Skeletal muscle satellite cell (primary cell): ENCODE measurements around the gene RAB9B. TPM values are rescaled to one million over a fixed set of nuclear protein-coding genes. Genes with fewer than 3 reads are reported as not detected.

ENCODE experiments used
- H3K27me3 ChIP-seq: 2 replicates; pipeline ENCODE4 v1.7.0; 2013; ENCODE audit warnings: low read length; ENCODE audit not compliant: control insufficient read depth, insufficient read depth
- H3K36me3 ChIP-seq: 2 replicates; pipeline ENCODE4 v1.7.0; 2013; ENCODE audit warnings: mild to moderate bottlenecking, control low read depth, low read length; ENCODE audit not compliant: insufficient read depth
- H3K4me1 ChIP-seq: 2 replicates; pipeline ENCODE4 v1.7.0; 2013; ENCODE audit warnings: low read length; ENCODE audit not compliant: control insufficient read depth, insufficient read depth
- H3K4me2 ChIP-seq: 2 replicates; pipeline ENCODE4 v1.7.0; 2013; ENCODE audit warnings: mild to moderate bottlenecking, low read length
- H3K4me3 ChIP-seq: 2 replicates; pipeline ENCODE4 v1.7.0; 2013; ENCODE audit warnings: low read length
- H3K9ac ChIP-seq: 2 replicates; pipeline ENCODE4 v1.7.0; 2013; ENCODE audit warnings: mild to moderate bottlenecking, low read depth, low read length, moderate library complexity
- H3K9me3 ChIP-seq: replicated peaks from 2 replicates; pipeline ENCODE4 v1.7.0; 2013; ENCODE audit warnings: mild to moderate bottlenecking, control low read depth, low read length
- small RNA-seq: library from RNA; depleted of rRNA; stranded (forward); fragments of <200 nt; gene quantifications from one replicate; pipeline ENCODE3, GENCODE V24; 2012

The RAB9B gene

GRCh38 chrX:103781706-103782105 is 50.4 kb downstream of the RAB9B start:
- Histone ChIP-seq H3K36me3 (no peaks in the 10 kb centered on the region), H3K27me3 (peaks cover 13% of the 10 kb centered on the region), H3K9ac (no peak overlapping the region), H3K4me2 (no peak overlapping the region), H3K9me3 (no peaks in the 10 kb centered on the region), H3K4me3 (no peak overlapping the region), H3K4me1 (no peaks in the 10 kb centered on the region)

GRCh38 chrX:103781062-103781402 is 51.0 kb downstream of the RAB9B start:
- no peaks in the 10 kb centered on the region for H3K9me3 ChIP-seq
- H3K4me1 ChIP-seq: no peaks in the 10 kb centered on the region
- no peaks in the 10 kb centered on the region for H3K36me3 ChIP-seq
- no peak overlapping the region for H3K4me3 ChIP-seq
- H3K9ac ChIP-seq: no peak overlapping the region
- no peak overlapping the region for H3K4me2 ChIP-seq
- peaks cover 18% of the 10 kb centered on the region for H3K27me3 ChIP-seq

GRCh38 chrX:103780336-103781061 is 51.6 kb downstream of the RAB9B start:
- no peak overlapping the region for H3K4me2 ChIP-seq
- H3K4me3 ChIP-seq: no peak overlapping the region
- peaks cover 23% of the 10 kb centered on the region for H3K27me3 ChIP-seq
- H3K4me1 ChIP-seq: no peaks in the 10 kb centered on the region
- no peak overlapping the region for H3K9ac ChIP-seq
- no peaks in the 10 kb centered on the region for H3K9me3 ChIP-seq
- no peaks in the 10 kb centered on the region for H3K36me3 ChIP-seq

GRCh38 chrX:103779141-103779789 is 52.8 kb downstream of the RAB9B start:
- H3K27me3 ChIP-seq: peaks cover 32% of the 10 kb centered on the region
- no peak overlapping the region for H3K4me3 ChIP-seq
- no peak overlapping the region for H3K9ac ChIP-seq
- H3K4me1 ChIP-seq: no peaks in the 10 kb centered on the region
- no peaks in the 10 kb centered on the region for H3K9me3 ChIP-seq
- no peak overlapping the region for H3K4me2 ChIP-seq
- H3K36me3 ChIP-seq: no peaks in the 10 kb centered on the region

DNA sequence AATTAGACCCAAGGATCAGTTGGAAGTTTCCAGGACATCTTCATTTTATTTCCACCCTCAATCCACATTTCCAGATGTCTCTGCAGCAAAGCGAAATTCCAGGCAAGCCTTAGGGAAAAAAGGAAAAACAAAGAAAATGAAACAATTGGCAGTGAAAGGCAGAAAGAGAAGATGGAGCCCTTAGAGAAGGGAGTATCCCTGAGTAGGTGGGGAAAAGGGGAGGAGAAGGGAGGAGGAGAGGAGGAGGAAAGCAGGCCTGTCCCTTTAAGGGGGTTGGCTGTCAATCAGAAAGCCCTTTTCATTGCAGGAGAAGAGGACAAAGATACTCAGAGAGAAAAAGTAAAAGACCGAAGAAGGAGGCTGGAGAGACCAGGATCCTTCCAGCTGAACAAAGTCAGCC is 55.5 kb downstream of the RAB9B start, which contains the start of gene PLP1:
TSS of gene PLP1 (plus strand) at position 295 of the 400 bp plus-strand sequence. CDS start 156 bp downstream, outside the sequence.
- Histone ChIP-seq H3K27me3 (peaks cover 28% of the 10 kb centered on the region), H3K9ac (no peak within 1 kb of the TSS), H3K9me3 (no peaks in the 10 kb centered on the region), H3K4me1 (no peaks in the 10 kb centered on the region), H3K36me3 (no peaks in the 10 kb centered on the region), H3K4me3 (no peak within 1 kb of the TSS), H3K4me2 (no peak within 1 kb of the TSS)

GRCh38 chrX:103774070-103774642 is 57.9 kb downstream of the RAB9B start:
- Histone ChIP-seq H3K9me3 (no peaks in the 10 kb centered on the region), H3K4me1 (no peaks in the 10 kb centered on the region), H3K36me3 (no peaks in the 10 kb centered on the region), H3K4me3 (no peak overlapping the region), H3K27me3 (peaks cover 28% of the 10 kb centered on the region), H3K4me2 (no peak overlapping the region), H3K9ac (no peak overlapping the region)

GRCh38 chrX:103773445-103773844 is 58.6 kb downstream of the RAB9B start:
- H3K9ac ChIP-seq: no peak overlapping the region
- H3K27me3 ChIP-seq: peaks cover 28% of the 10 kb centered on the region
- H3K36me3 ChIP-seq: no peaks in the 10 kb centered on the region
- no peak overlapping the region for H3K4me3 ChIP-seq
- H3K9me3 ChIP-seq: no peaks in the 10 kb centered on the region
- H3K4me1 ChIP-seq: no peaks in the 10 kb centered on the region
- H3K4me2 ChIP-seq: no peak overlapping the region

Small RNA genes within 50 kb of the gene (small RNA-seq; reads per million reads assigned to genes)
- not detected for gene RNA5SP511
